ENCODE results near the gene KIF22. TPM values are rescaled to one million over a fixed set of nuclear protein-coding genes. Genes with fewer than 3 reads are reported as not detected.

Gene KIF22
- total RNA-seq, 1 experiment from 2014 or later = 111 TPM

DNA sequence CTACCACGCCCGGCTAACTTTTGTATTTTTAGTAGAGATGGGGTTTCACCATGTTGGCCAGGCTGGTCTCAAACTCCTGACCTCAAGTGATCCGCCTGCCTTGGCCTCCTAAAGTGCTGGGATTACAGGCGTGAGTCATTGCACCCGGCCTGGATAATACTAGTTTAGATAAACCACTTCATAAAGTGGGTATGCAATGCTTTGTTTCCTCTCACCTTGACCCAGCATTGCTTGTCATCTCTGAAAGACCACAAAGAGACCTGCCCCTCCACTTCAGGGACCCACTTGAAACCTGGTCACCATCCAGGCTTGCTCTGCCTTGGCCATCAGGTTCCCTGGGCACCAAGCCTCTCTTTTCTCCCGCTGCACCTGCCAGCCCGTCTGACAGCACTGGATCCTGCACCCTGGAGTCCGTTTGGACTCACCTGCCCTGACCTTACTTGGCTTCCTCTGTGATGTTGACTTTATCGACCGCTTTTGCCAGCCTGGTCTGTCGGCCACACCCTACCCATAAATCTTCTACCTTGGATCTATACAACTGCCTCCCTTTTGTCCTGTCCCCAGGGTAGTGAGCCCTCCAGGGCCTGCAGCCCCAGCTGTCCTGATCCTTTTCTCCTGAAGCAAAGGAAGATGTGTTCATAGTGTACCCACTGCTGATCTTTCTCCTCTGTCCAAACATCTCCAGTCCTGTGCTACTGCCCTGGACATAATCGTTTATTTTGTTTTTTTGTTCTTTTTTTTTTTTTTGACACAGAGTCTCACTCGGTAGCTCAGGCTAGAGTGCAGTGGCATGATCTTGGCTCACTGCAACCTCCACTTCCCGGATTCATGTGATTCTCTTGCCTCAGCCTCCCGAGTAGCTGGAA, 25.2 kb upstream of the KIF22 start:
- no TSS peak for BruUV-seq (replicated peaks)
- intact Hi-C loops (cut with micrococcal nuclease; ENCODE audit: unreplicated experiment) = no loop called here

DNA sequence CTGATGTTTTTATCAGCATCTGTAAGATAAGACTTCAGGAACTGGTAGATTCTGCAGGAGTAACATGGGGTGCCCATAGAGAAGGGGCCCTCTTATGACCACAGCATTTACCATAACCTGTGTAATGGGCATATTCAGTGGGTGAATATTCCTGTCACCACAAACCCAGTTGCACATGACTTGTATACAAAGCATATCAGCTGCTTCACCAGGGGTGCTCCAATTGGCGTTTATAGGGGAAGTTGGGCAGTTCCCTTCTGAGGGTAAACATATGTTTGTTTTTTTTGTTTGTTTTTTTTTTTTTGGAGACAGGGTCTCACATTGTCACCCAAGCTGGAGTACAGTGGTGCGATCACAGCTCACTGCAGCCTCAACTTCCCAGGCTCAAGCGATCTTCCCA, 24.0 kb upstream of the KIF22 start:
- H3K27ac ChIP-seq (ENCODE audit: low read length) = no peak overlapping the region
- ATAC-seq = no peak
- no peaks in the 10 kb centered on the region for H3K9me3 ChIP-seq (ENCODE audit: control insufficient read depth, insufficient read depth, low read depth, low read length)
- intact Hi-C loops (cut with micrococcal nuclease; ENCODE audit: unreplicated experiment) (no loop called here), in situ Hi-C loops (cut with HindIII; ENCODE audit: low pct_unique_long_range_greater_than_20kb, low sequenced_read_pairs) (no loop called here)
- H3K36me3 ChIP-seq (ENCODE audit: control insufficient read depth, insufficient read depth, low read length) = no peaks in the 10 kb centered on the region
- ChIA-PET CTCF (no interaction called here), POLR2A (no interaction called here)
- no peak for TF ChIP-seq POLR2AphosphoS5 (IDR thresholded peaks at IDR 0.05; ENCODE audit: low read depth, low read length)
- TF ChIP-seq TCF7L2 (IDR thresholded peaks at IDR 0.05; ENCODE audit: low read depth, low read length) = no peak
- TF ChIP-seq, protein P1, sequence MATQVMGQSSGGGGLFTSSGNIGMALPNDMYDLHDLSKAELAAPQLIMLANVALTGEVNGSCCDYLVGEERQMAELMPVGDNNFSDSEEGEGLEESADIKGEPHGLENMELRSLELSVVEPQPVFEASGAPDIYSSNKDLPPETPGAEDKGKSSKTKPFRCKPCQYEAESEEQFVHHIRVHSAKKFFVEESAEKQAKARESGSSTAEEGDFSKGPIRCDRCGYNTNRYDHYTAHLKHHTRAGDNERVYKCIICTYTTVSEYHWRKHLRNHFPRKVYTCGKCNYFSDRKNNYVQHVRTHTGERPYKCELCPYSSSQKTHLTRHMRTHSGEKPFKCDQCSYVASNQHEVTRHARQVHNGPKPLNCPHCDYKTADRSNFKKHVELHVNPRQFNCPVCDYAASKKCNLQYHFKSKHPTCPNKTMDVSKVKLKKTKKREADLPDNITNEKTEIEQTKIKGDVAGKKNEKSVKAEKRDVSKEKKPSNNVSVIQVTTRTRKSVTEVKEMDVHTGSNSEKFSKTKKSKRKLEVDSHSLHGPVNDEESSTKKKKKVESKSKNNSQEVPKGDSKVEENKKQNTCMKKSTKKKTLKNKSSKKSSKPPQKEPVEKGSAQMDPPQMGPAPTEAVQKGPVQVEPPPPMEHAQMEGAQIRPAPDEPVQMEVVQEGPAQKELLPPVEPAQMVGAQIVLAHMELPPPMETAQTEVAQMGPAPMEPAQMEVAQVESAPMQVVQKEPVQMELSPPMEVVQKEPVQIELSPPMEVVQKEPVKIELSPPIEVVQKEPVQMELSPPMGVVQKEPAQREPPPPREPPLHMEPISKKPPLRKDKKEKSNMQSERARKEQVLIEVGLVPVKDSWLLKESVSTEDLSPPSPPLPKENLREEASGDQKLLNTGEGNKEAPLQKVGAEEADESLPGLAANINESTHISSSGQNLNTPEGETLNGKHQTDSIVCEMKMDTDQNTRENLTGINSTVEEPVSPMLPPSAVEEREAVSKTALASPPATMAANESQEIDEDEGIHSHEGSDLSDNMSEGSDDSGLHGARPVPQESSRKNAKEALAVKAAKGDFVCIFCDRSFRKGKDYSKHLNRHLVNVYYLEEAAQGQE (IDR thresholded peaks at IDR 0.05; ENCODE audit: insufficient read depth in 1 of 2, low read depth in 2 of 2, low read length in 1 of 2) = no peak
- TF ChIP-seq SIN3A (IDR thresholded peaks at IDR 0.05; ENCODE audit: borderline replicate concordance, insufficient read depth, low read depth, low read length) = no peak
- TF ChIP-seq, protein P2, sequence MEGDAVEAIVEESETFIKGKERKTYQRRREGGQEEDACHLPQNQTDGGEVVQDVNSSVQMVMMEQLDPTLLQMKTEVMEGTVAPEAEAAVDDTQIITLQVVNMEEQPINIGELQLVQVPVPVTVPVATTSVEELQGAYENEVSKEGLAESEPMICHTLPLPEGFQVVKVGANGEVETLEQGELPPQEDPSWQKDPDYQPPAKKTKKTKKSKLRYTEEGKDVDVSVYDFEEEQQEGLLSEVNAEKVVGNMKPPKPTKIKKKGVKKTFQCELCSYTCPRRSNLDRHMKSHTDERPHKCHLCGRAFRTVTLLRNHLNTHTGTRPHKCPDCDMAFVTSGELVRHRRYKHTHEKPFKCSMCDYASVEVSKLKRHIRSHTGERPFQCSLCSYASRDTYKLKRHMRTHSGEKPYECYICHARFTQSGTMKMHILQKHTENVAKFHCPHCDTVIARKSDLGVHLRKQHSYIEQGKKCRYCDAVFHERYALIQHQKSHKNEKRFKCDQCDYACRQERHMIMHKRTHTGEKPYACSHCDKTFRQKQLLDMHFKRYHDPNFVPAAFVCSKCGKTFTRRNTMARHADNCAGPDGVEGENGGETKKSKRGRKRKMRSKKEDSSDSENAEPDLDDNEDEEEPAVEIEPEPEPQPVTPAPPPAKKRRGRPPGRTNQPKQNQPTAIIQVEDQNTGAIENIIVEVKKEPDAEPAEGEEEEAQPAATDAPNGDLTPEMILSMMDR (IDR thresholded peaks at IDR 0.05) = no peak
- BruUV-seq (replicated peaks) = no TSS peak
- H3K4me1 ChIP-seq (ENCODE audit: control insufficient read depth, insufficient read depth, low read length) = no peaks in the 10 kb centered on the region
- no peaks in the 10 kb centered on the region for H3K27me3 ChIP-seq (ENCODE audit: control insufficient read depth, insufficient read depth, low read length)
- H3K4me3 ChIP-seq (ENCODE audit: low read depth in 2 of 2, low read length in 2 of 2) = no peak overlapping the region
- DNase-seq (ENCODE audit: low read depth, low spot score) = no peak

More for the DNA sequence above, 25.2 kb upstream of the KIF22 start:
- ChIA-PET POLR2A (no interaction called here), CTCF (no interaction called here)
- ATAC-seq (peak; percentile 60; the same call in 1 of the 2 replicates), DNase-seq (ENCODE audit: low read depth, low spot score) (no peak)
- no peaks in the 10 kb centered on the region for H3K9me3 ChIP-seq (ENCODE audit: control insufficient read depth, insufficient read depth, low read depth, low read length)
- H3K4me3 ChIP-seq (ENCODE audit: low read depth in 2 of 2, low read length in 2 of 2) = no peak overlapping the region
- no peaks in the 10 kb centered on the region for H3K36me3 ChIP-seq (ENCODE audit: control insufficient read depth, insufficient read depth, low read length)
- no peaks in the 10 kb centered on the region for H3K27me3 ChIP-seq (ENCODE audit: control insufficient read depth, insufficient read depth, low read length)
- TF ChIP-seq TCF7L2 (IDR thresholded peaks at IDR 0.05; ENCODE audit: low read depth, low read length) (no peak), SIN3A (IDR thresholded peaks at IDR 0.05; ENCODE audit: borderline replicate concordance, insufficient read depth, low read depth, low read length) (no peak), POLR2AphosphoS5 (IDR thresholded peaks at IDR 0.05; ENCODE audit: low read depth, low read length) (no peak)
- TF ChIP-seq, protein P1 (IDR thresholded peaks at IDR 0.05; ENCODE audit: insufficient read depth in 1 of 2, low read depth in 2 of 2, low read length in 1 of 2) = no peak
- TF ChIP-seq, protein P2 (IDR thresholded peaks at IDR 0.05) = no peak
- H3K27ac ChIP-seq (ENCODE audit: low read length) = no peak overlapping the region
- in situ Hi-C loops (cut with HindIII; ENCODE audit: low pct_unique_long_range_greater_than_20kb, low sequenced_read_pairs) = no loop called here
- no peaks in the 10 kb centered on the region for H3K4me1 ChIP-seq (ENCODE audit: control insufficient read depth, insufficient read depth, low read length)
